HG03196 (cell line): ENCODE data around the gene CELSR1.
"Not testable (repeated sequence)": the region's sequence is repeated elsewhere in the genome, so short reads cannot be mapped to it uniquely, and the experiment has no call there.

Experiments used
- ATAC-seq: cut with Tn5 transposase; IDR thresholded peaks from one replicate; pipeline ENCODE4 v1.9.1; 2021; ENCODE audit not compliant: unreplicated experiment

The CELSR1 gene

GRCh38 chr22:46401370-46401769, 136.1 kb downstream of the CELSR1 start:
- ATAC-seq, result no peak

GRCh38 chr22:46399251-46400024, 138.0 kb downstream of the CELSR1 start:
- no peak for ATAC-seq

GRCh38 chr22:46397951-46398350, 139.5 kb downstream of the CELSR1 start:
- ATAC-seq, result no peak

GRCh38 chr22:46397514-46397913, 139.9 kb downstream of the CELSR1 start:
- ATAC-seq, result no peak

- not testable (repeated sequence) for ATAC-seq
Observed at GRCh38 chr22:46397049-46397448, 140.4 kb downstream of the CELSR1 start.

GRCh38 chr22:46395145-46395544, 142.3 kb downstream of the CELSR1 start:
- no peak for ATAC-seq

- no peak for ATAC-seq
Observed at GRCh38 chr22:46394622-46395021, 142.8 kb downstream of the CELSR1 start.

GRCh38 chr22:46393873-46394272, 143.5 kb downstream of the CELSR1 start:
- no peak for ATAC-seq

- ATAC-seq, result no peak
Observed at GRCh38 chr22:46392137-46392844, 145.1 kb downstream of the CELSR1 start.

- no peak for ATAC-seq
Observed at GRCh38 chr22:46391486-46392136, 145.8 kb downstream of the CELSR1 start.

- ATAC-seq, result no peak
Observed at GRCh38 chr22:46390652-46391301, 146.6 kb downstream of the CELSR1 start.

- ATAC-seq, result no peak
Observed at GRCh38 chr22:46390105-46390651, 147.2 kb downstream of the CELSR1 start.

- ATAC-seq, result no peak
Observed at GRCh38 chr22:46389081-46389480, 148.3 kb downstream of the CELSR1 start.

GRCh38 chr22:46388647-46389046, 148.8 kb downstream of the CELSR1 start:
- no peak for ATAC-seq

GRCh38 chr22:46387748-46388147, 149.7 kb downstream of the CELSR1 start:
- no peak for ATAC-seq

GRCh38 chr22:46386312-46386711, 151.1 kb downstream of the CELSR1 start:
- ATAC-seq, result no peak

GRCh38 chr22:46382524-46382923, 154.9 kb downstream of the CELSR1 start:
- ATAC-seq, result no peak

GRCh38 chr22:46381731-46382130, 155.7 kb downstream of the CELSR1 start:
- ATAC-seq, result no peak

GRCh38 chr22:46381142-46381541, 156.3 kb downstream of the CELSR1 start:
- no peak for ATAC-seq

GRCh38 chr22:46380581-46380980, 156.8 kb downstream of the CELSR1 start:
- ATAC-seq, result no peak

GRCh38 chr22:46380069-46380468, 157.4 kb downstream of the CELSR1 start:
- no peak for ATAC-seq
